ENCODE results near the gene RPL7A. TPM values are rescaled to one million over a fixed set of nuclear protein-coding genes. Genes with fewer than 3 reads are reported as not detected.

RPL7A gene
- total RNA-seq, 2 experiments from 2014 or later: 3,479 to 3,507 TPM

GRCh38 chr9:133359399-133360175 is 11.6 kb downstream of the RPL7A start:
- Mint-ChIP-seq H3K9me3 (no peaks in the 10 kb centered on the region), H3K27me3 (no peaks in the 10 kb centered on the region), H3K36me3 (ENCODE audit: low read depth) (peaks cover 42% of the 10 kb centered on the region), H3K27ac (peak overlapping the region; percentile 91), H3K4me1 (ENCODE audit: low read depth) (peaks cover 61% of the 10 kb centered on the region), H3K4me3 (peak overlapping the region; percentile 8)
- DNase-seq (peak; percentile 52), ATAC-seq (peak; percentile 12)
- CTCF ChIA-PET: interaction anchor here (0.9 to 1.8 kb wide), 6 partner anchors 9 to 43 kb away, joined by 3 to 7 read pairs (median 4); no protein-coding TSS in a partner anchor
- POLR2A ChIA-PET: interaction anchor here (0.7 to 28.8 kb wide), 6 partner anchors 2 to 110 kb away, joined by 3 to 872 read pairs (median 3); partner anchors contain the start of genes MED22, RPL7A, SURF1 and SURF2
- TF ChIP-seq CTCF (IDR thresholded peaks at IDR 0.05): peak; percentile 42
- intact Hi-C loops (cut with micrococcal nuclease): no loop called here

- H3K4me1 Mint-ChIP-seq (ENCODE audit: low read depth): peaks cover 52% of the 10 kb centered on the region
- no peak for ATAC-seq
- ChIA-PET POLR2A (interaction anchor here (1.2 to 28.8 kb wide), 4 partner anchors 1 to 57 kb away, joined by 3 to 872 read pairs (median 438); partner anchors contain the start of genes MED22, REXO4, RPL7A and SURF1), CTCF (interaction anchor here (0.9 to 1.5 kb wide), 4 partner anchors 10 to 42 kb away, joined by 3 to 6 read pairs (median 4); no protein-coding TSS in a partner anchor)
- H3K4me3 Mint-ChIP-seq: no peak overlapping the region
- no peak for TF ChIP-seq CTCF (IDR thresholded peaks at IDR 0.05)
- intact Hi-C loops (cut with micrococcal nuclease): no loop called here
- H3K27ac Mint-ChIP-seq: peak overlapping the region; percentile 91
- no peaks in the 10 kb centered on the region for H3K27me3 Mint-ChIP-seq
- peak; percentile 58 for DNase-seq
- peaks cover 49% of the 10 kb centered on the region for H3K36me3 Mint-ChIP-seq (ENCODE audit: low read depth)
- H3K9me3 Mint-ChIP-seq: no peaks in the 10 kb centered on the region
These were observed 12.7 kb downstream of the RPL7A start for GRCh38 chr9:133360400-133361393.

- Mint-ChIP-seq H3K4me3 (no peak overlapping the region), H3K9me3 (no peaks in the 10 kb centered on the region), H3K27ac (peak overlapping the region; percentile 91), H3K4me1 (ENCODE audit: low read depth) (peaks cover 54% of the 10 kb centered on the region), H3K36me3 (ENCODE audit: low read depth) (peaks cover 58% of the 10 kb centered on the region), H3K27me3 (no peaks in the 10 kb centered on the region)
- POLR2A ChIA-PET: interaction anchor here (1.2 to 28.8 kb wide), 5 partner anchors 0 to 56 kb away, joined by 3 to 872 read pairs (median 31); partner anchors contain the start of genes MED22, REXO4, RPL7A and SURF1
- DNase-seq (no peak), ATAC-seq (no peak)
- intact Hi-C loops (cut with micrococcal nuclease): no loop called here
- TF ChIP-seq CTCF (IDR thresholded peaks at IDR 0.05): no peak
- CTCF ChIA-PET: interaction anchor here (1.2 to 1.5 kb wide), 2 partner anchors 9 to 125 kb away, joined by 3 to 6 read pairs; no protein-coding TSS in a partner anchor
These were observed 13.6 kb downstream of the RPL7A start for GRCh38 chr9:133361507-133362092.

- ATAC-seq: no peak
- Mint-ChIP-seq H3K9me3 (no peaks in the 10 kb centered on the region), H3K36me3 (ENCODE audit: low read depth) (peaks cover 63% of the 10 kb centered on the region), H3K27ac (no peak overlapping the region), H3K27me3 (no peaks in the 10 kb centered on the region), H3K4me3 (no peak overlapping the region), H3K4me1 (ENCODE audit: low read depth) (peaks cover 51% of the 10 kb centered on the region)
- ChIA-PET CTCF (interaction anchor here (1.2 to 1.5 kb wide), 2 partner anchors 9 to 124 kb away, joined by 3 to 6 read pairs; no protein-coding TSS in a partner anchor), POLR2A (interaction anchor here (1.3 to 28.8 kb wide), 5 partner anchors 10 to 59 kb away, joined by 3 to 872 read pairs (median 7); partner anchors contain the start of genes MED22, RPL7A, SURF1 and SURF2)
- DNase-seq: no peak
- intact Hi-C loops (cut with micrococcal nuclease): no loop called here
- no peak for TF ChIP-seq CTCF (IDR thresholded peaks at IDR 0.05)
These were observed 14.5 kb downstream of the RPL7A start for GRCh38 chr9:133362359-133363044.
